Tibial nerve (tissue), 3 donors: ENCODE results near the gene ANKRD44.

Source experiments
- CTCF ChIP-seq, 5 experiments: fragments of 200-600 bp in 3 of 5; fragments of 450-650 bp in 2 of 5; sonication (generic) in 3 of 5; IDR thresholded peaks; one replicate each; pipeline ENCODE4 v1.5.1; 2016 to 2019; ENCODE audit warnings: antibody characterized with exemption in 5 of 5, mild to moderate bottlenecking in 3 of 5, moderate library complexity in 2 of 5
- POLR2A ChIP-seq, 2 donors: fragments of 450-650 bp; IDR thresholded peaks; one replicate each; pipeline ENCODE4 v1.6.1; 2017; ENCODE audit warnings: antibody characterized with exemption in 2 of 2, mild to moderate bottlenecking in 2 of 2, moderate library complexity in 2 of 2

GRCh38 chr2:197115325-197115724, 195.3 kb downstream of the ANKRD44 start:
- TF ChIP-seq CTCF (IDR thresholded peaks at IDR 0.05) (no peak), POLR2A (IDR thresholded peaks at IDR 0.05) (no peak)
